Measurements from ENCODE around the gene CNGB1. TPM values are rescaled to one million over a fixed set of nuclear protein-coding genes. Genes with fewer than 3 reads are reported as not detected.
"Not testable (repeated sequence)": the region's sequence is repeated elsewhere in the genome, so short reads cannot be mapped to it uniquely, and the experiment has no call there.

Gene CNGB1
- total RNA-seq, 2 experiments from 2014 or later = not detected

- no peak for DNase-seq
- no peak for TF ChIP-seq CTCF (IDR thresholded peaks at IDR 0.05)
- Mint-ChIP-seq H3K4me3 (no peak overlapping the region), H3K27ac (no peak overlapping the region), H3K9me3 (no peaks in the 10 kb centered on the region), H3K4me1 (ENCODE audit: low read depth) (peaks cover 7% of the 10 kb centered on the region), H3K36me3 (ENCODE audit: low read depth) (no peaks in the 10 kb centered on the region), H3K27me3 (peaks cover 10% of the 10 kb centered on the region)
- ChIA-PET CTCF (interaction anchor here (1.9 to 4.5 kb wide), 2 partner anchors 15 to 102 kb away, joined by 4 to 36 read pairs; partner anchors contain the start of genes USB1 and ZNF319), POLR2A (no interaction called here)
- ATAC-seq = no peak
- intact Hi-C loops (cut with micrococcal nuclease) = loop anchor here (5.0 kb wide), 1 partner anchor 105 kb away; the partner anchor contains the start of genes USB1 and ZNF319
These were observed 73.7 kb downstream of the CNGB1 start for GRCh38 chr16:57897053-57897784.

GRCh38 chr16:57895081-57895547, 75.8 kb downstream of the CNGB1 start:
- H3K27me3 Mint-ChIP-seq; CTCF ChIA-PET; H3K9me3 Mint-ChIP-seq; ATAC-seq; H3K4me1 Mint-ChIP-seq (ENCODE audit: low read depth); H3K4me3 Mint-ChIP-seq; H3K27ac Mint-ChIP-seq; H3K36me3 Mint-ChIP-seq (ENCODE audit: low read depth); DNase-seq: not testable (repeated sequence)
- intact Hi-C loops (cut with micrococcal nuclease) = loop anchor here (5.0 kb wide), 1 partner anchor 107 kb away; the partner anchor contains the start of genes USB1 and ZNF319
- POLR2A ChIA-PET = interaction anchor here (0.6 kb wide), 1 partner anchor 94 kb away, joined by 3 read pairs; no protein-coding TSS in a partner anchor

DNA sequence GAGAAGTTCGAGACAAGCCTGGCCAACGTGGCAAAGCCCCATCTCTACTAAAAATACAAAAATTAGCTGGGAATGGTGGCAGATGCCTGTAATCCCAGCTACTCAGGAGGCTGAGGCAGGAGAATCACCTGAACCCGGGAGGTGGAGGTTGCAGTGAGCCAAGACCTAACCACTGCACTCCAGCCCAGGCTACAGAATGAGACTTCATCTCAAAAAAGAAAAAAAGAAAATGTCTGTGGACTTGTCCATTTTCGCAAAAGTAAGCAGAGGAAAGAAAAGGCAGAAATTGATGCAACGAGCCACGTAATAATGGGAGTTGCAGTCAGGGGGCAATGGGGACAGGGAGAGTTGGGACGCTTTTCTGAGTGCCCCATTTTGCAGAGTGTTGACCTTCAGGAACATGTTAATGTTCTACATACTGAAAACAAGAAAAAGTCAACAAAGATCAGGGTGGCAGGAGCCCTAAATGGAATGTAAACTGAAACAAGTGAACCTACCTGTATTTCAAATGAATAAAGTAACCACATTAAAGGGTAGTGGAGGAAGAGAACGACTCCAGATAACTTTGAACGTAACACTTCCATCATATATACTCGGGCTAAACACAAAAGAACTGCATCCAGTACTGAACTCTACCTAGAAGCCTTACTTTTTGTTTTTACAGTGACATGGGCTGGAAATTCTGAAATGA, 76.4 kb downstream of the CNGB1 start:
- TF ChIP-seq CTCF (IDR thresholded peaks at IDR 0.05) = no peak
- H3K9me3 Mint-ChIP-seq = no peaks in the 10 kb centered on the region
- intact Hi-C loops (cut with micrococcal nuclease) = loop anchor here (5.0 kb wide), 1 partner anchor 108 kb away; the partner anchor contains the start of genes USB1 and ZNF319
- ChIA-PET CTCF (no interaction called here), POLR2A (no interaction called here)
- H3K27me3 Mint-ChIP-seq = peaks cover 7% of the 10 kb centered on the region
- H3K36me3 Mint-ChIP-seq (ENCODE audit: low read depth) = no peaks in the 10 kb centered on the region
- DNase-seq (no peak), ATAC-seq (no peak)
- H3K4me3 Mint-ChIP-seq = no peak overlapping the region
- H3K27ac Mint-ChIP-seq = no peak overlapping the region
- peaks cover 7% of the 10 kb centered on the region for H3K4me1 Mint-ChIP-seq (ENCODE audit: low read depth)

DNA sequence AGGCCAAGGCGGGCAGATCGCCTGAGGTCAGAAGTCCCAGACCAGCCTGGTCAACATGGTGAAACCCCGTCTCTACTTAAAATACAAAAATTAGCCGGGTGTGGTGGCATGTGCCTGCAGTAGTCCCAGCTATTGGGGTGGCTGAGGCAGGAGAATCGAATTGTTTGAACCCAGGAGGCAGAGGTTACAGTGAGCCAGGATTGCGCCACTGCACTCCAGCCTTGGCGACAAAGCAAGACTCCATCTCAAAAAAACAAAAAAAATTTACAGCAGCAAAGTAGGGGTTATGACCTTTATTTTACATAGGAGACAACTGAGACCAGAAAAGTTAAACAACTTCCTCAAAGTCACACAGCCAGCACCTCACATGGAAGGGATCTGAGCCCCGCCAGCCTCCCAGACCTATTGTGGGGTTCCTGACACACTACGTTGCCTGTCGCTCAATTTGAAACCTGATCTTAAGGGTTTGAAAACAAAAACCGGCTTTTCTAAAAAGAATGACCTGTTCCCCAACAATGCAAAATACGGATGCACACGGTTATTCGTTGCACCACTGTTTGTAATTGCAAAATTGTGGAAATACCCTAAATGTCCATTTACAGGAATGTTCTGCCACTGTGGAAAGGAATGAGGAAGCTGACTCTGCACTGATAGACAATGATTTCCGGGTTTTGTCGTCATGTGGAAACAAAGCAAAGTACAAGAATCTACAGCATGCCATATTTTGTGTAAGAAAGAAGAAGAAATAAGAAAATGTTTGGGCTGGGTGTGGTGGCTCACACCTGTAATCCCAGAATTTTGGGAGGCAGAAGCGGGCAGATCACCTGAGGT, 77.2 kb downstream of the CNGB1 start:
- H3K36me3 Mint-ChIP-seq (ENCODE audit: low read depth) = no peaks in the 10 kb centered on the region
- no peak for TF ChIP-seq CTCF (IDR thresholded peaks at IDR 0.05)
- intact Hi-C loops (cut with micrococcal nuclease) = no loop called here
- peaks cover 7% of the 10 kb centered on the region for H3K27me3 Mint-ChIP-seq
- peaks cover 7% of the 10 kb centered on the region for H3K4me1 Mint-ChIP-seq (ENCODE audit: low read depth)
- ChIA-PET POLR2A (no interaction called here), CTCF (no interaction called here)
- H3K9me3 Mint-ChIP-seq = no peaks in the 10 kb centered on the region
- no peak overlapping the region for H3K4me3 Mint-ChIP-seq
- DNase-seq (no peak), ATAC-seq (no peak)
- no peak overlapping the region for H3K27ac Mint-ChIP-seq

DNA sequence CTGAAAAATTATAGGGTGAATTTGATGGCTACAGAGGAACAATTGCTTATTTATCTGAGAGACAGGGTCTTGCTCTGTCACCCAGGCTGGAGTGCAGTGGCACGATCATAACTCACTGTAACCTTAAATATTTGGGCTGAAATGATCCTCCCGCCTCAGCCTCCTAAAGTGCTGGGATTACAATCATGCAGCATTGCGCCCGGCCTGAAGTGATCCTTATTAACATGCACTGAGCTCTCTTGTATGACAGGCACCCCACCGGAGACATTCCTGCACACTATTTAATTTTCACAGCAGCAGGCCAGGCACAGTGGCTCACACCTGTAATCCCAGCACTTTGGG, 77.7 kb downstream of the CNGB1 start:
- intact Hi-C loops (cut with micrococcal nuclease) = no loop called here
- no peak for TF ChIP-seq CTCF (IDR thresholded peaks at IDR 0.05)
- ATAC-seq = no peak
- H3K36me3 Mint-ChIP-seq (ENCODE audit: low read depth) = no peaks in the 10 kb centered on the region
- no peak overlapping the region for H3K4me3 Mint-ChIP-seq
- CTCF ChIA-PET = no interaction called here
- DNase-seq = no peak
- peaks cover 7% of the 10 kb centered on the region for H3K4me1 Mint-ChIP-seq (ENCODE audit: low read depth)
- H3K27me3 Mint-ChIP-seq = peaks cover 7% of the 10 kb centered on the region
- no peak overlapping the region for H3K27ac Mint-ChIP-seq
- no peaks in the 10 kb centered on the region for H3K9me3 Mint-ChIP-seq
- POLR2A ChIA-PET = no interaction called here
